Osteoblast (primary cell): ENCODE results near the gene DMD. TPM values are rescaled to one million over a fixed set of nuclear protein-coding genes. Genes with fewer than 3 reads are reported as not detected.

Experiments used
- DNase-seq: peaks from one replicate; pipeline ENCODE4 v3.0.0; 2011; ENCODE audit warnings: low spot score, mixed read lengths; ENCODE audit not compliant: insufficient read length; ENCODE audit errors: missing footprints
- H2AFZ ChIP-seq: 2 replicates; pipeline ENCODE4 v1.6.0; 2011; ENCODE audit warnings: mild to moderate bottlenecking, low read length
- H3K27ac ChIP-seq: 2 replicates; pipeline ENCODE4 v1.5.1; 2011; ENCODE audit warnings: mild to moderate bottlenecking, low read depth, low read length, moderate library complexity
- H3K27me3 ChIP-seq: 2 replicates; pipeline ENCODE4 v1.6.0; 2012; ENCODE audit warnings: mild to moderate bottlenecking, control low read depth, inconsistent platforms, low read length, moderate library complexity; ENCODE audit not compliant: insufficient read depth
- H3K36me3 ChIP-seq: 2 replicates; pipeline ENCODE4 v1.5.1; 2011; ENCODE audit warnings: mild to moderate bottlenecking, low read length, control low read depth, moderate library complexity; ENCODE audit not compliant: insufficient read depth
- H3K4me1 ChIP-seq: 2 replicates; pipeline ENCODE4 v1.5.1; 2011; ENCODE audit warnings: mild to moderate bottlenecking, low read length, control low read depth, moderate library complexity; ENCODE audit not compliant: insufficient read depth
- H3K4me2 ChIP-seq: 2 replicates; pipeline ENCODE4 v1.6.0; 2011; ENCODE audit warnings: mild to moderate bottlenecking, low read length; ENCODE audit not compliant: insufficient read depth
- H3K4me3 ChIP-seq: fragments of 200-600 bp; sonication (generic); 3 replicates; pipeline ENCODE4 v1.5.1; 2012; ENCODE audit warnings: mild to moderate bottlenecking, low read length, inconsistent platforms; ENCODE audit not compliant: insufficient read depth
- H3K79me2 ChIP-seq: 2 replicates; pipeline ENCODE4 v1.6.0; 2012; ENCODE audit warnings: mild to moderate bottlenecking, low read length, control low read depth, inconsistent platforms; ENCODE audit not compliant: insufficient read depth
- H3K9me3 ChIP-seq: 2 replicates; pipeline ENCODE4 v1.5.1; 2011; ENCODE audit warnings: low read depth, low read length, control low read depth
- H4K20me1 ChIP-seq: 2 replicates; pipeline ENCODE4 v1.6.0; 2012; ENCODE audit warnings: mild to moderate bottlenecking, low read length, control low read depth; ENCODE audit not compliant: insufficient read depth
- CTCF ChIP-seq: IDR thresholded peaks from 2 replicates; pipeline ENCODE4 v1.5.1; 2011; ENCODE audit warnings: mild to moderate bottlenecking, low read depth, low read length, moderate library complexity; ENCODE audit errors: extremely low read depth
- total RNA-seq: library from RNA; depleted of rRNA; stranded (reverse); fragments of >200 nt; gene quantifications from 2 replicates; pipeline ENCODE4 v1.2.3, GENCODE V29; 2012

Gene DMD
- total RNA-seq, 1 donor, result 12.7 TPM

GRCh38 chrX:33045245-33045644, 166.1 kb downstream of the DMD start:
- Histone ChIP-seq H3K4me2 (no peak overlapping the region), H2AFZ (no peak overlapping the region), H3K27ac (no peak overlapping the region), H3K27me3 (no peaks in the 10 kb centered on the region), H3K9me3 (no peaks in the 10 kb centered on the region), H3K4me1 (no peaks in the 10 kb centered on the region), H3K36me3 (no peaks in the 10 kb centered on the region), H4K20me1 (no peaks in the 10 kb centered on the region), H3K79me2 (no peaks in the 10 kb centered on the region), H3K4me3 (no peak overlapping the region)
- no peak for TF ChIP-seq CTCF
- DNase-seq, result no peak

GRCh38 chrX:33041141-33041540, 170.2 kb downstream of the DMD start:
- Histone ChIP-seq H3K36me3 (no peaks in the 10 kb centered on the region), H3K4me2 (no peak overlapping the region), H3K79me2 (no peaks in the 10 kb centered on the region), H3K27ac (no peak overlapping the region), H3K9me3 (no peaks in the 10 kb centered on the region), H2AFZ (no peak overlapping the region), H3K4me3 (no peak overlapping the region), H3K4me1 (no peaks in the 10 kb centered on the region), H4K20me1 (no peaks in the 10 kb centered on the region), H3K27me3 (no peaks in the 10 kb centered on the region)
- no peak for TF ChIP-seq CTCF
- DNase-seq, result no peak

- H3K9me3 ChIP-seq, result no peaks in the 10 kb centered on the region
- no peaks in the 10 kb centered on the region for H4K20me1 ChIP-seq
- H3K36me3 ChIP-seq, result no peaks in the 10 kb centered on the region
- H2AFZ ChIP-seq, result no peak overlapping the region
- H3K27me3 ChIP-seq, result no peaks in the 10 kb centered on the region
- TF ChIP-seq CTCF, result no peak
- no peaks in the 10 kb centered on the region for H3K79me2 ChIP-seq
- H3K27ac ChIP-seq, result no peak overlapping the region
- H3K4me3 ChIP-seq, result no peak overlapping the region
- H3K4me1 ChIP-seq, result no peaks in the 10 kb centered on the region
- H3K4me2 ChIP-seq, result no peak overlapping the region
- no peak for DNase-seq
Measured at GRCh38 chrX:33032700-33033099, 178.6 kb downstream of the DMD start.

- Histone ChIP-seq H3K27ac (no peak overlapping the region), H3K4me1 (no peaks in the 10 kb centered on the region), H3K27me3 (no peaks in the 10 kb centered on the region), H3K9me3 (no peaks in the 10 kb centered on the region), H3K36me3 (no peaks in the 10 kb centered on the region), H4K20me1 (no peaks in the 10 kb centered on the region), H2AFZ (no peak overlapping the region), H3K79me2 (no peaks in the 10 kb centered on the region), H3K4me3 (no peak overlapping the region), H3K4me2 (no peak overlapping the region)
- no peak for DNase-seq
- no peak for TF ChIP-seq CTCF
Measured at GRCh38 chrX:33014949-33015348, 196.4 kb downstream of the DMD start.
